Measurements from ENCODE around the gene ADGRG3.

ADGRG3 gene

DNA sequence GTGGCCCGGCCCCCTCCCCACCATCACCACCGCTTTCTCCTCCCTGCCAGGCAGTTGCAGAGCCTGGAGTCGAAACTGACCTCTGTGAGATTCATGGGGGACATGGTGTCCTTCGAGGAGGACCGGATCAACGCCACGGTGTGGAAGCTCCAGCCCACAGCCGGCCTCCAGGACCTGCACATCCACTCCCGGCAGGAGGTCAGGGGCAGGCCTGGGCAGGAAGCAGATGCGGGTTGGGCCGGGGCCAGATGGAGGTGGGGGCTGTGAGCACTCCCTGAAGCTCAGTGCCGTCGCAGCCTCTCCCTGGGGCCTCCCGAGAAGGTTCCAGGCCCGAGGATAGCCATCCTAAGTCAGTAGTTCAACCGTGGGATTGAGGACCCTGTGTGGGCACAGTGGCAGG lies 14.2 kb upstream of the ADGRG3 start:
- Histone ChIP-seq H3K4me3 (ENCODE audit: low read length) (no peak overlapping the region), H3K79me2 (ENCODE audit: low read length) (no peaks in the 10 kb centered on the region)

GRCh38 chr16:57656342-57656955 lies 11.7 kb upstream of the ADGRG3 start:
- Histone ChIP-seq H3F3A (ENCODE audit: insufficient read depth, low read length) (no peaks in the 10 kb centered on the region), H3K27ac (ENCODE audit: low read length) (no peak overlapping the region)

More for the DNA sequence above, 14.2 kb upstream of the ADGRG3 start:
- DNase-seq: no peak
- Histone ChIP-seq H3K9ac (ENCODE audit: low read length) (no peak overlapping the region), H3K27me3 (replicated peaks; ENCODE audit: insufficient read depth, low read length) (no peaks in the 10 kb centered on the region), H3K9me3 (replicated peaks; ENCODE audit: insufficient read depth, low read length) (no peaks in the 10 kb centered on the region), H3K36me3 (replicated peaks; ENCODE audit: insufficient read depth, low read length) (no peaks in the 10 kb centered on the region), H4K20me1 (ENCODE audit: insufficient read depth, low read length) (no peaks in the 10 kb centered on the region), H3K4me1 (ENCODE audit: low read length) (no peaks in the 10 kb centered on the region), H2AFZ (ENCODE audit: low read length) (no peak overlapping the region), H3K27ac (ENCODE audit: low read length) (no peak overlapping the region), H3K4me2 (ENCODE audit: low read depth, low read length) (no peak overlapping the region), H3K9me2 (replicated peaks; ENCODE audit: insufficient read depth, low read length) (no peaks in the 10 kb centered on the region), H3F3A (ENCODE audit: insufficient read depth, low read length) (no peaks in the 10 kb centered on the region; the same call in 1 of the 2 replicates)
- TF ChIP-seq EZH2 (optimal IDR thresholded peaks at IDR 0.05; ENCODE audit: low read depth, low read length) (no peak), EZH2phosphoT487 (IDR thresholded peaks at IDR 0.05; ENCODE audit: low read length) (no peak), CTCF (IDR thresholded peaks at IDR 0.05; ENCODE audit: low read length) (no peak)

DNA sequence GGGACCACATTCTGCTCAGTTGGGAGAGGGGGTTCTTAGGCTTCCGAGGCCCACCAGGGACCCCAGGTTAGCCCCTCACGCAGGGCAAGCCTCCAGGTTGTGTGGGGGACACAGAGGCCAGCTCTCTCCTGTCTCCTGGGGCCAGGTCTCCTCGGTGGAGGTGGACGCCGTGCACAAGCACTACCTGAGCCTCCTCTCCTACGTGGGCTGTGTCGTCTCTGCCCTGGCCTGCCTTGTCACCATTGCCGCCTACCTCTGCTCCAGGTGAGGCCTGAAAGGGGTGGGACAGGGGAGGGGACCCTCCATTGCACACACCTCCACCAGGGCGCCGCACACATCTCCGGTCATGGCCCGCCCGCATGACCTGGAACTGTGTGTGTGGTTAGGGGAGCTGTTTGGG lies 10.9 kb upstream of the ADGRG3 start:
- H3K9ac ChIP-seq (ENCODE audit: low read length): no peak overlapping the region
- no peak overlapping the region for H3K27ac ChIP-seq (ENCODE audit: low read length)
- H3K4me3 ChIP-seq (ENCODE audit: low read length): no peak overlapping the region
- H3F3A ChIP-seq (ENCODE audit: insufficient read depth, low read length): no peaks in the 10 kb centered on the region
- H3K79me2 ChIP-seq (ENCODE audit: low read length): no peaks in the 10 kb centered on the region
- H4K20me1 ChIP-seq (ENCODE audit: insufficient read depth, low read length): no peaks in the 10 kb centered on the region
- H3K9me3 ChIP-seq (replicated peaks; ENCODE audit: insufficient read depth, low read length): no peaks in the 10 kb centered on the region
- no peak overlapping the region for H3K4me2 ChIP-seq (ENCODE audit: low read depth, low read length)
- H3K27me3 ChIP-seq (replicated peaks; ENCODE audit: insufficient read depth, low read length): no peaks in the 10 kb centered on the region
- H3K9me2 ChIP-seq (replicated peaks; ENCODE audit: insufficient read depth, low read length): no peaks in the 10 kb centered on the region
- no peaks in the 10 kb centered on the region for H3K36me3 ChIP-seq (replicated peaks; ENCODE audit: insufficient read depth, low read length)
- no peak overlapping the region for H2AFZ ChIP-seq (ENCODE audit: low read length)
- no peak for DNase-seq
- H3K4me1 ChIP-seq (ENCODE audit: low read length): no peaks in the 10 kb centered on the region
- TF ChIP-seq EZH2 (optimal IDR thresholded peaks at IDR 0.05; ENCODE audit: low read depth, low read length) (no peak), CTCF (IDR thresholded peaks at IDR 0.05; ENCODE audit: low read length) (no peak), EZH2phosphoT487 (IDR thresholded peaks at IDR 0.05; ENCODE audit: low read length) (no peak)

More at GRCh38 chr16:57656342-57656955, 11.7 kb upstream of the ADGRG3 start:
- Histone ChIP-seq H3K4me1 (ENCODE audit: low read length) (no peaks in the 10 kb centered on the region), H3K9me3 (replicated peaks; ENCODE audit: insufficient read depth, low read length) (no peaks in the 10 kb centered on the region), H4K20me1 (ENCODE audit: insufficient read depth, low read length) (no peaks in the 10 kb centered on the region), H3K36me3 (replicated peaks; ENCODE audit: insufficient read depth, low read length) (no peaks in the 10 kb centered on the region), H3K79me2 (ENCODE audit: low read length) (no peaks in the 10 kb centered on the region), H3K4me2 (ENCODE audit: low read depth, low read length) (no peak overlapping the region), H3K27me3 (replicated peaks; ENCODE audit: insufficient read depth, low read length) (no peaks in the 10 kb centered on the region), H3K9ac (ENCODE audit: low read length) (no peak overlapping the region), H3K9me2 (replicated peaks; ENCODE audit: insufficient read depth, low read length) (no peaks in the 10 kb centered on the region), H2AFZ (ENCODE audit: low read length) (no peak overlapping the region), H3K4me3 (ENCODE audit: low read length) (no peak overlapping the region)
- TF ChIP-seq CTCF (IDR thresholded peaks at IDR 0.05; ENCODE audit: low read length) (no peak), EZH2phosphoT487 (IDR thresholded peaks at IDR 0.05; ENCODE audit: low read length) (no peak), EZH2 (optimal IDR thresholded peaks at IDR 0.05; ENCODE audit: low read depth, low read length) (no peak)
- DNase-seq: no peak

All from MM.1S (cell line).